Measurements from ENCODE around the gene KCTD8.

DNA sequence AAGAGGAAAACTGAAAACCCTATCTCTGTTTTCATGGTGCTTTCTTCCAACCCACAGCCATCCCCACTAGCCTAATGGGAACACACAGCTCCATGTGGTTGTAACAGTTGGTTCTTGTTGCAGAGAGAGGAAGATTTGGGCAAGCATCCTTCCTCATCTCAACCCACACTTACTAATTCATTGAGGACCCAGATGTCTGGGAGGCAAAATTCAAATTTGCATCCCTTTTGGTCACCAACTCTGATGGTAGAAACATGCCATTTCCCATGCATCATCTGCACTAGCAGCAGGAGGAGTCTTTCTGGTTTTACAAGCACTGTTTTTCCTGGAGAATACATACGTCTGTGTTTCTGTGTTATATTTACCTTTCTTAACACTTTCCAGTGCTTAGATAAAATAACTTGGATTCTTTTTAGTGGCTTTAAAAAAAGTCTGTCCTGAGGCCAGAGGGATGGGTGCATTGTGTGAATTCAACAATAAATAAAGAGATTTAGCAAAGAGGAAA lies 301.0 kb downstream of the KCTD8 start:
- TF ChIP-seq, protein P1, sequence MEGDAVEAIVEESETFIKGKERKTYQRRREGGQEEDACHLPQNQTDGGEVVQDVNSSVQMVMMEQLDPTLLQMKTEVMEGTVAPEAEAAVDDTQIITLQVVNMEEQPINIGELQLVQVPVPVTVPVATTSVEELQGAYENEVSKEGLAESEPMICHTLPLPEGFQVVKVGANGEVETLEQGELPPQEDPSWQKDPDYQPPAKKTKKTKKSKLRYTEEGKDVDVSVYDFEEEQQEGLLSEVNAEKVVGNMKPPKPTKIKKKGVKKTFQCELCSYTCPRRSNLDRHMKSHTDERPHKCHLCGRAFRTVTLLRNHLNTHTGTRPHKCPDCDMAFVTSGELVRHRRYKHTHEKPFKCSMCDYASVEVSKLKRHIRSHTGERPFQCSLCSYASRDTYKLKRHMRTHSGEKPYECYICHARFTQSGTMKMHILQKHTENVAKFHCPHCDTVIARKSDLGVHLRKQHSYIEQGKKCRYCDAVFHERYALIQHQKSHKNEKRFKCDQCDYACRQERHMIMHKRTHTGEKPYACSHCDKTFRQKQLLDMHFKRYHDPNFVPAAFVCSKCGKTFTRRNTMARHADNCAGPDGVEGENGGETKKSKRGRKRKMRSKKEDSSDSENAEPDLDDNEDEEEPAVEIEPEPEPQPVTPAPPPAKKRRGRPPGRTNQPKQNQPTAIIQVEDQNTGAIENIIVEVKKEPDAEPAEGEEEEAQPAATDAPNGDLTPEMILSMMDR (IDR thresholded peaks at IDR 0.05), result no peak
- TF ChIP-seq POLR2AphosphoS5 (IDR thresholded peaks at IDR 0.05) (no peak), POLR2A (IDR thresholded peaks at IDR 0.05) (no peak), EP300 (IDR thresholded peaks at IDR 0.05) (no peak)
